Gastrocnemius medialis (tissue), 4 donors: ENCODE data around the gene PRICKLE2.

Experiments
- POLR2A ChIP-seq, 2 donors: fragments of 450-650 bp; IDR thresholded peaks; one replicate each; pipeline ENCODE4 v1.6.1; 2017; ENCODE audit warnings: antibody characterized with exemption in 2 of 2, mild to moderate bottlenecking in 2 of 2, moderate library complexity in 2 of 2
- TF ChIP-seq, protein P1 (sequence below), 5 experiments: fragments of 450-650 bp in 3 of 5; fragments of 200-600 bp in 2 of 5; sonication (generic) in 2 of 5; IDR thresholded peaks in 4 of 5; conservative IDR thresholded peaks in 1 of 5; 1 replicate in 4 of 5; 2 replicates in 1 of 5; pipeline ENCODE4 v1.5.1; 2016 to 2019; ENCODE audit warnings: antibody characterized with exemption in 5 of 5, mild to moderate bottlenecking in 3 of 5, moderate library complexity in 3 of 5

DNA sequence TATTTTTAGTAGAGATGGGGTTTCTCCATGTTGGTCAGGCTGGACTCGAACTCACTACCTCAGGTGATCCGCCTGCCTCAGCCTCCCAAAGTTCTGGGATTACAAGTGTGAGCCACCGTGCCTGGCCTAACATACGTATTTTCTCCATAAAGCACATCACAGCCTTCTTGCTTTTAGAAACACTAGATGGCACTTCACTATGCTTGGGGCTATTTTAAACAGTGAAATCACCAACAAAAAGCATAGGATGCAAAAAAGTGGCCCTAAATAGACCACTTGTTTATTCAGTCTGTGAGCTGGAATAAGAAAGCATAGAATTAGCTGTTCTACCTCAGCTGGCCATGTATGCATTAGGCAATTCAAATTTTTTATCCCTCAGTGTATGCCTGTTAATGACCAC is 46.0 kb downstream of the PRICKLE2 start:
- TF ChIP-seq POLR2A (IDR thresholded peaks at IDR 0.05) = no peak
- TF ChIP-seq, protein P1, sequence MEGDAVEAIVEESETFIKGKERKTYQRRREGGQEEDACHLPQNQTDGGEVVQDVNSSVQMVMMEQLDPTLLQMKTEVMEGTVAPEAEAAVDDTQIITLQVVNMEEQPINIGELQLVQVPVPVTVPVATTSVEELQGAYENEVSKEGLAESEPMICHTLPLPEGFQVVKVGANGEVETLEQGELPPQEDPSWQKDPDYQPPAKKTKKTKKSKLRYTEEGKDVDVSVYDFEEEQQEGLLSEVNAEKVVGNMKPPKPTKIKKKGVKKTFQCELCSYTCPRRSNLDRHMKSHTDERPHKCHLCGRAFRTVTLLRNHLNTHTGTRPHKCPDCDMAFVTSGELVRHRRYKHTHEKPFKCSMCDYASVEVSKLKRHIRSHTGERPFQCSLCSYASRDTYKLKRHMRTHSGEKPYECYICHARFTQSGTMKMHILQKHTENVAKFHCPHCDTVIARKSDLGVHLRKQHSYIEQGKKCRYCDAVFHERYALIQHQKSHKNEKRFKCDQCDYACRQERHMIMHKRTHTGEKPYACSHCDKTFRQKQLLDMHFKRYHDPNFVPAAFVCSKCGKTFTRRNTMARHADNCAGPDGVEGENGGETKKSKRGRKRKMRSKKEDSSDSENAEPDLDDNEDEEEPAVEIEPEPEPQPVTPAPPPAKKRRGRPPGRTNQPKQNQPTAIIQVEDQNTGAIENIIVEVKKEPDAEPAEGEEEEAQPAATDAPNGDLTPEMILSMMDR (IDR thresholded peaks at IDR 0.05 in 4 of 5, conservative IDR thresholded peaks at IDR 0.05 in 1 of 5) = no peak
